H1 (cell line): ENCODE measurements around the gene RCE1. TPM values are rescaled to one million over a fixed set of nuclear protein-coding genes. Genes with fewer than 3 reads are reported as not detected.

Experiments used
- polyA plus RNA-seq, 7 experiments: library from polyadenylated mRNA; depleted of rRNA in 3 of 7; stranded (reverse) in 5 of 7; unstranded in 2 of 7; fragments of >200 nt in 5 of 7; fragments of 200-250 nt in 2 of 7; gene quantifications; 1 replicate in 5 of 7; 2 replicates in 1 of 7; 4 replicates in 1 of 7; pipeline versions ENCODE4 v1.2.1 to v1.2.3, GENCODE V29; 2011 to 2013; ENCODE audit warnings: missing spikeins in 2 of 7, mixed read lengths in 2 of 7
- total RNA-seq: library from RNA; stranded (reverse); fragmentation: NEBNext Ultra II Directional; extraction: Animal tissue kit (Norgen Biotek cat#: 25700); gene quantifications from 2 replicates; pipeline ENCODE4 v1.2.1, GENCODE V29; 2021
- TF ChIP-seq, protein P1 (sequence below), 3 experiments: IDR thresholded peaks; 1 replicate in 2 of 3; 2 replicates in 1 of 3; pipeline versions ENCODE4 v1.5.1 to v1.6.1; 2011; ENCODE audit warnings: low read length in 3 of 3, mild to moderate bottlenecking in 3 of 3, inconsistent platforms in 2 of 3, low read depth in 1 of 3, moderate library complexity in 1 of 3; ENCODE audit not compliant: insufficient read depth in 1 of 3; ENCODE audit errors: control extremely low read depth in 1 of 3

RCE1 gene
- total and polyA plus RNA-seq, 2 of the 8 experiments (the other 6 are each of a cell fraction or from before 2014, with no cell fraction given): 35.8 to 84.8 TPM

DNA sequence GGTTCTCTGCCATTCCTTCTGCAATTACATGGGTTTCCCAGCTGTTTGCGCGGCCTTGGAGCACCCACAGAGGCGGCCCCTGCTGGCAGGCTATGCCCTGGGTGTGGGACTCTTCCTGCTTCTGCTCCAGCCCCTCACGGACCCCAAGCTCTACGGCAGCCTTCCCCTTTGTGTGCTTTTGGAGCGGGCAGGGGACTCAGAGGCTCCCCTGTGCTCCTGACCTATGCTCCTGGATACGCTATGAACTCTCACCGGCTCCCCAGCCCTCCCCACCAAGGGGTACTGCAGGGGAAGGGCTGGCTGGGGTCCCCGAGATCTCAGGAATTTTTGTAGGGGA, 2.6 kb downstream of the RCE1 start (continued):
- TF ChIP-seq, protein P1, sequence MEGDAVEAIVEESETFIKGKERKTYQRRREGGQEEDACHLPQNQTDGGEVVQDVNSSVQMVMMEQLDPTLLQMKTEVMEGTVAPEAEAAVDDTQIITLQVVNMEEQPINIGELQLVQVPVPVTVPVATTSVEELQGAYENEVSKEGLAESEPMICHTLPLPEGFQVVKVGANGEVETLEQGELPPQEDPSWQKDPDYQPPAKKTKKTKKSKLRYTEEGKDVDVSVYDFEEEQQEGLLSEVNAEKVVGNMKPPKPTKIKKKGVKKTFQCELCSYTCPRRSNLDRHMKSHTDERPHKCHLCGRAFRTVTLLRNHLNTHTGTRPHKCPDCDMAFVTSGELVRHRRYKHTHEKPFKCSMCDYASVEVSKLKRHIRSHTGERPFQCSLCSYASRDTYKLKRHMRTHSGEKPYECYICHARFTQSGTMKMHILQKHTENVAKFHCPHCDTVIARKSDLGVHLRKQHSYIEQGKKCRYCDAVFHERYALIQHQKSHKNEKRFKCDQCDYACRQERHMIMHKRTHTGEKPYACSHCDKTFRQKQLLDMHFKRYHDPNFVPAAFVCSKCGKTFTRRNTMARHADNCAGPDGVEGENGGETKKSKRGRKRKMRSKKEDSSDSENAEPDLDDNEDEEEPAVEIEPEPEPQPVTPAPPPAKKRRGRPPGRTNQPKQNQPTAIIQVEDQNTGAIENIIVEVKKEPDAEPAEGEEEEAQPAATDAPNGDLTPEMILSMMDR (IDR thresholded peaks at IDR 0.05; ENCODE audit: control extremely low read depth in 1 of 3, insufficient read depth in 1 of 3, low read depth in 1 of 3, low read length in 3 of 3): no peak
